BLaER1 (cell line): ENCODE measurements around the gene ZNF57.
"Not testable (repeated sequence)": the region's sequence is repeated elsewhere in the genome, so short reads cannot be mapped to it uniquely, and the experiment has no call there.

Experiments used
- H3K27ac ChIP-seq: shearing (Covaris generic); formaldehyde crosslinking; 2 replicates; pipeline ENCODE4 v1.8.1; 2022
- H3K27me3 ChIP-seq: shearing (Covaris generic); formaldehyde crosslinking; 2 replicates; pipeline ENCODE4 v1.8.1; 2022
- H3K36me3 ChIP-seq: shearing (Covaris generic); formaldehyde crosslinking; 2 replicates; pipeline ENCODE4 v1.8.1; 2022
- H3K4me1 ChIP-seq: shearing (Covaris generic); formaldehyde crosslinking; 2 replicates; pipeline ENCODE4 v1.8.1; 2022
- H3K4me2 ChIP-seq: shearing (Covaris generic); formaldehyde crosslinking; 2 replicates; pipeline ENCODE4 v1.8.1; 2022
- H3K4me3 ChIP-seq: shearing (Covaris generic); formaldehyde crosslinking; 2 replicates; pipeline ENCODE4 v1.8.1; 2022
- H3K9ac ChIP-seq: shearing (Covaris generic); formaldehyde crosslinking; 2 replicates; pipeline ENCODE4 v1.8.1; 2022
- H3K9me3 ChIP-seq: shearing (Covaris generic); formaldehyde crosslinking; 2 replicates; pipeline ENCODE4 v1.8.1; 2022
- H4K20me1 ChIP-seq: shearing (Covaris generic); formaldehyde crosslinking; 2 replicates; pipeline ENCODE4 v1.8.1; 2022
- Cebpa-rat ChIP-seq: shearing (Covaris generic); IDR thresholded peaks from 2 replicates; pipeline ENCODE4 v1.8.1; 2022

ZNF57 gene

DNA sequence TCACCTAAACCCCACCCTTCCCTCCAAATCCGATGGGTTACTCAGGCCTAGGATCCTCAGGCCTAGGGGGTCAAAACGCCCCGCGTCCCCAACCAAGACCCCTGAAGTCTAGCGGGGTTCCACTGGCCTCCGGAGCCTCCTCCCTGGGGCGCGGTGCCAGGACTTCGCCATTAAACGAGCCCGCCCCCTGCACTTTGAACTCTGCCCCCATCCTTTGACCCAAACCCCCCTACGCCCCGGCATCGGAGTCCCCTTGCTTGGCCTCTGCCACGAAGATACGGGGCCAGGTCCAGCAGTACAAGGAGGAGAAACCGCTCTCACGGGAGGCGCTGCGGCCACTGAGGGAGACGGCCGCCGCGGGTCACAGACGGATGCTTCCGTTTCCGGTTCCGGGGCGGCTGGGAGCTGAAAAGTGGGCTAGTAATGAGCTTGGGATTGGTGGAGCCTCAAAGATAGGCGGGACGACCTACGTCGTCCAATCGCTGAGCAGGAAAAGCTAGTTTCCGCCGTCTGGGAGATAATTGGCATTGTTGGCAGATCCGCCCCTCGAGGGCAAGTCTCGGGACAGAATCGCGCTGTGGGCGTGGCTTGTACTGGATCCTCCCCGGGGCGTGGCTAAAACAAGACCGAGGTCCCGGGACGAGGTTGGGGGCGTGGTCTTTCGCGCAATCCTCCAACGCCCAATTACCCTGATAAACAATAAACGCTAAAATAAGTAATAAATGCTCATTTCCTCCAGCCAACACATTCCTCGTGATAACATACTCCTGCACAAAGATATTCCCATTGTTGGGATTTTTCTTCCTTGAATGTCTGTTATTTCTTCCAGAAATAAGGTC, 49.8 kb downstream of the ZNF57 start:
- Histone ChIP-seq H3K36me3 (no peaks in the 10 kb centered on the region), H3K27ac (peak overlapping the region; percentile 95), H3K4me1 (peaks cover 31% of the 10 kb centered on the region), H3K9me3 (no peaks in the 10 kb centered on the region), H3K4me3 (peak overlapping the region; percentile 85), H3K27me3 (no peaks in the 10 kb centered on the region), H3K9ac (peak overlapping the region; percentile 91), H3K4me2 (peak overlapping the region; percentile 94), H4K20me1 (no peaks in the 10 kb centered on the region)
- no peak for TF ChIP-seq Cebpa-rat

DNA sequence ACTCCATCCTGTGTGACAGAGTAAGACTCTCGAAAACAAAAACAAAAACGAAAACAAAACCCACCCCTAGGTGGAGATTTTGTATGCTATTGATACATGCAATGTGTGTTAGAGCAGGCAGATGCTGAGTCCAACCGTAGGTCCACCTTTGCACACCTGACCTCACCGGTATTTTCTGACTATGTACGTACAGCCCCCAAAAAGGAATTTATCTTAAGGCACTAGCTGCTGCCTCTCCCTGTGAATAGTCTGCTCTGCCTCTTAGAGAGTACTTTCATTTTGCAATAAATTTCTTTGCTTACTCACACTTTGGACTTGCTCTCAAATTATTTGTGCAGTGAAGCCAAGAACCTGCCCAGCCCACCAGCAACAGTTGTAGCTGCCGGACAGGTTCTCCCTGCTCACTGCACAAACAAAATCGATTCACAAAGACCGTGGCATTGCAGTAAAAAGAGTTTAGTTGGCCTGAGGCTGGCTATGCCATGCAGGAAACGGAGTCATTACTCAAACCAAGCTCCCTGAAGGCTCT, 52.3 kb downstream of the ZNF57 start:
- no peak overlapping the region for H3K4me3 ChIP-seq
- peaks cover 25% of the 10 kb centered on the region for H3K4me1 ChIP-seq
- TF ChIP-seq Cebpa-rat, result no peak
- H3K9me3 ChIP-seq, result no peaks in the 10 kb centered on the region
- H3K27me3 ChIP-seq, result no peaks in the 10 kb centered on the region
- H4K20me1 ChIP-seq, result no peaks in the 10 kb centered on the region
- no peak overlapping the region for H3K27ac ChIP-seq
- no peak overlapping the region; the same call in 1 of the 2 replicates for H3K9ac ChIP-seq
- H3K36me3 ChIP-seq, result no peaks in the 10 kb centered on the region
- H3K4me2 ChIP-seq, result peak overlapping the region; percentile 27

DNA sequence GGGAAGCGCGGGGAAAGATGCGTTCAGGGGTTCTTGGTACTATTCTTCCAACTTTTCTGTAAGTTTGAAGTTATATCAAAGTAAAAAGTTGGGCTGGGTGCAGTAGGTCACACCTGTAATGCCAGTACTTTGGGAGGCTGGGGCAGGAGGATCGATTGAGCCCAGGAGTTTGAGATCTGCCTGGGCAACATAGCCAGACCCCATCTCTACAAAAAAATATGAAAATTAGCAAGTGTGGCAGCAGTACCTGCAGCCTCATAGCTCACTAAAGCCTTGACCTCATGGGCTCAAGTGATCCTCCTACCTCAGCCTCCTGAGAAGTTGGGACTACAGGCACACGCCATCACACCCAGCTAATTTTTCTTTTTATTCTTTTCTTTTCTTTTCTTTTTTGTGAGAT, 56.4 kb downstream of the ZNF57 start:
- no peaks in the 10 kb centered on the region for H4K20me1 ChIP-seq
- no peak overlapping the region for H3K27ac ChIP-seq
- H3K4me1 ChIP-seq, result peaks cover 38% of the 10 kb centered on the region
- H3K27me3 ChIP-seq, result no peaks in the 10 kb centered on the region
- no peaks in the 10 kb centered on the region for H3K36me3 ChIP-seq
- H3K4me3 ChIP-seq, result no peak overlapping the region
- no peaks in the 10 kb centered on the region for H3K9me3 ChIP-seq
- no peak for TF ChIP-seq Cebpa-rat
- H3K4me2 ChIP-seq, result no peak overlapping the region
- H3K9ac ChIP-seq, result no peak overlapping the region

DNA sequence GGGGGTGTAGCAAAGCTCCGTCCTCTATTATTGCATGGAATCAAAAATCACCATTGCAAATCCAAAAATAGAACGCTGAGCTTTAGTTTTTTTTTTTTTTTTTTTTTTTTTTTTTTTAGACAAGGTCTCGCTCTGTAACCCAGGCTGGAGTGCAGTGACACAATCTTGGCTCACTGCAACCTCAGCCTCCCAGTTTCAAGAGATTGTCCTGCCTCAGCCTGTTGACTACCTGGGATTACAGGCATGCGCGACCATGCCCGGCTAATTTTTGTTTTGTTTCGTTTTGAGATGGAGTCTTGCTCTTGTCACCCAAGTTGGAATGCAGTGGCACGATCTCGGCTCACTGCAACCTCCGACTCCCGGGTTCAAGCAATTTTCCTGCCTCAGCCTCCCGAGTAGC, 59.4 kb downstream of the ZNF57 start:
- H3K9me3 ChIP-seq, result peaks cover 2% of the 10 kb centered on the region; the same call in 1 of the 2 replicates
- peaks cover 42% of the 10 kb centered on the region for H3K4me1 ChIP-seq
- H3K4me2 ChIP-seq, result peak overlapping the region; percentile 40
- no peak overlapping the region for H3K9ac ChIP-seq
- H3K4me3 ChIP-seq, result no peak overlapping the region
- H3K36me3 ChIP-seq, result no peaks in the 10 kb centered on the region
- no peaks in the 10 kb centered on the region for H4K20me1 ChIP-seq
- H3K27ac ChIP-seq, result no peak overlapping the region
- TF ChIP-seq Cebpa-rat, result no peak
- no peaks in the 10 kb centered on the region for H3K27me3 ChIP-seq

DNA sequence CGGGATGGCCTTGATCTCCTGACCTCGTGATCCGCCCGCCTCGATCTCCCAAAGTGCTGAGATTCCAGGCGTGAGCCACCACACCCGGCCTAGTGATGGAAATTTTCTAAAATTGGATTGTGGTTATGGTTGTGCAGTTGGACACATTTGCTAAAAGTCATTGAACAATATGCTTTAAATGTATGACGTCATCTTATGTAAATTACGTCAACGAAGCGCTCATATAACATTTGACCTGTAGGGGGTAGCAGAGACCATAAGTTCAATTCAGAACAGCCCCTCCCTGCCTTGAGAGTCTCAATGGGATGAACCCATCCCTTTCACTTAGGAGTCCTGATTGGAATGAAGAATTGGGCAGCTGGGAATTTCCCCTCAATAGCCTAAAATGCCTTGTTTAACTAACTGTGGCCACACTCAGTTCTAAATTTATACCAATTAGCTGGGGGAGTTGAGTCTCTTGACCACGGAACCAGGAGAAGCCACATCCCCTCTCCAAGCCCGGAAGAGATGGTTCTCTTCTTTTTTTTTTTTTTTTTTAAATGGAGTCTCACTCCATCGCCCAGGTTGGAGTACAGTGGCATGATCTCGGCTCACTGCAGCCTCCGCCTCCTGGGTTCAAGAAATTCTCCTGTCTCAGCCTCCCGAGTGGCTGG, 61.4 kb downstream of the ZNF57 start:
- no peaks in the 10 kb centered on the region for H4K20me1 ChIP-seq
- H3K4me1 ChIP-seq, result peaks cover 54% of the 10 kb centered on the region
- peaks cover 5% of the 10 kb centered on the region; the same call in 1 of the 2 replicates for H3K9me3 ChIP-seq
- no peak overlapping the region for H3K9ac ChIP-seq
- H3K27ac ChIP-seq, result no peak overlapping the region
- H3K27me3 ChIP-seq, result no peaks in the 10 kb centered on the region
- H3K4me2 ChIP-seq, result peak overlapping the region; percentile 72
- peak overlapping the region; percentile 41; the same call in 1 of the 2 replicates for H3K4me3 ChIP-seq
- TF ChIP-seq Cebpa-rat, result no peak
- H3K36me3 ChIP-seq, result no peaks in the 10 kb centered on the region

DNA sequence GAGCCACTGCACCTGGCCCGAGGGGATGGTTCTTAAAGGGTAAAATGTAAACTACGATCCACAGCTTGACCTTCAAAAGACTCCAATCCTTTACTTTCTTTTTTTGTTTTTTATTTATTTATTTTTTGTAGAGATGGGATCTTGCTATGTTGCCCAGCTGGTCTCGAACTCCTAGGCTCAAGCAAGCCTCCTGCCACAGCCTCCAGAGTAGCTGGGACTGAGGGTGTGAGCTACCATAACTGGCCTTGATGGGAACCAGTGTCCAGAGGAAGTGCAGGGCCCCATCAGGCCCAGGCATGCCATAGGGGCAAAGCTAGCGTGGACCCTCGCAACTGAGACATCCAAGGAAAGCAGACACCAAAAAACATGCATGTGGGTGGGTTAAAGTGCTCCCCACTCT, 62.4 kb downstream of the ZNF57 start:
- Histone ChIP-seq H3K9me3 (peaks cover 5% of the 10 kb centered on the region; the same call in 1 of the 2 replicates), H3K36me3 (no peaks in the 10 kb centered on the region), H3K9ac (no peak overlapping the region), H3K27me3 (no peaks in the 10 kb centered on the region), H3K27ac (no peak overlapping the region), H3K4me2 (peak overlapping the region; percentile 72; the same call in 1 of the 2 replicates), H3K4me3 (no peak overlapping the region), H4K20me1 (no peaks in the 10 kb centered on the region), H3K4me1 (peaks cover 63% of the 10 kb centered on the region)
- no peak for TF ChIP-seq Cebpa-rat

DNA sequence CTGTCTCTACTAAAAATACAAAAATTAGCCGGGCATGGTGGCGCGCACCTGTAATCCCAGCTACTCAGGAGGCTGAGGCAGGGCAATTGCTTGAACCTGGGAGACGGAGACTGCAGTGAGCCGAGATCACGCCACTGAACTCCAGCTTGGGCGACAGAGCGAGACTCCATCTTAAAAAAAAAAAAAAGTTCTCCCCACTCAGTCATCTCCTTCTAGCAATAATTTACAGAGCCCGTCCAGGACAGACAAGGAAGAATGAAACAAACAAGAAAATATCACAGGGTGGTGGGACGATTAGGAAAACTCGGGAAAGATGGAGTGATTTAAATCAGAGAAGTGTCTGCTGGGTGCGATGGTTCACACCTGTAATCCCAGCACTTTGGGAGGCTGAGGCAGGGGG, 62.9 kb downstream of the ZNF57 start:
- H3K9me3 ChIP-seq, H3K9ac ChIP-seq, H3K36me3 ChIP-seq, H3K27ac ChIP-seq, H3K27me3 ChIP-seq, H4K20me1 ChIP-seq, H3K4me3 ChIP-seq: not testable (repeated sequence)
- H3K4me1 ChIP-seq, result peaks cover 68% of the 10 kb centered on the region
- peak overlapping the region; percentile 9; the same call in 1 of the 2 replicates for H3K4me2 ChIP-seq

DNA sequence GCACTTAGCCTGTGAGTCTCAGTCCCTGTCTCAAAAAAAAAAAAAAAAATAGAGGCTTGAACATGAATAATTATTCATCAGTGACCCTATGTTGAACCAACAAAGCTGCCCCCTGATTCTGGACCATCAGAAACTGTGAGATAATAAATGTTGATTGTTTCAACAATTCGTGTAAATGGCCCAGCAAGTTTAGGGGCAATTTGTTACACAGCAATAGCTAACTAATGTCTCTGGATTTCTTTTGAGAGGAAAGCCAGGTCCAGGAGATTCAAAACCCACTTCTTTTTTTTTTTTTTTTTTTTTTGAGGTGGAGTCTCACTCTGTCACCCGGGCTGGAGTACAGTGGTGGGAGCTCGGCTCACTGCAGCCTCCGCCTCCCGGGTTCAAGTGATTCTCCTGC, 64.1 kb downstream of the ZNF57 start:
- Histone ChIP-seq H3K4me2 (no peak overlapping the region), H3K27ac (no peak overlapping the region), H4K20me1 (no peaks in the 10 kb centered on the region), H3K4me1 (peaks cover 71% of the 10 kb centered on the region), H3K9ac (no peak overlapping the region), H3K36me3 (no peaks in the 10 kb centered on the region), H3K9me3 (peaks cover 5% of the 10 kb centered on the region; the same call in 1 of the 2 replicates), H3K4me3 (no peak overlapping the region), H3K27me3 (no peaks in the 10 kb centered on the region)
- TF ChIP-seq Cebpa-rat, result no peak

DNA sequence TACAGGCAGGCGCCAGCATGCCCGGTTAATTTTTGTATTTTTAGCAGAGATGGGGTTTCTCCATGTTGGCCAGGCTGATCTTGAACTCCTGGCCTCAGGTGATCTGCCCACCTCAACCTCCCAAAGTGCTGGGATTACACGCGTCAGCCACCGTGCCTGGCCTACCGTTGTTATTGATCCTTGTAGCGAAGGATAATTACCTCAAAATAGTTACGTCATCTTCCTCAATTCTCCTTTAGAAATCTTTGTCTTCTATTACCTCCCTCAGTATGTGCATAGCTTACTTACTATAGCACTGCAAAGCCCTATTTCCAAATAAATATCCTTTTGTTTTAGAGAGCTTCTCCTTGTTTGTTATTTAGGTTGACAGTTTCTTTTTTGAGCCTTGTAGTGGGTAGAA, 67.2 kb downstream of the ZNF57 start:
- Histone ChIP-seq H3K9me3 (peaks cover 5% of the 10 kb centered on the region; the same call in 1 of the 2 replicates), H3K4me2 (0 out of 2 replicates have a peak overlapping the region, but pooled peaks have one; percentile 54), H3K27me3 (no peaks in the 10 kb centered on the region), H3K36me3 (no peaks in the 10 kb centered on the region), H3K9ac (no peak overlapping the region), H3K4me1 (peaks cover 78% of the 10 kb centered on the region), H3K4me3 (no peak overlapping the region), H4K20me1 (no peaks in the 10 kb centered on the region), H3K27ac (no peak overlapping the region)
- no peak for TF ChIP-seq Cebpa-rat
